HEK293T (cell line): ENCODE results near the gene ABHD12.

ENCODE experiments used
- CTCF ChIA-PET: fragments of 350-600 bp; formaldehyde crosslinking; extraction: SDS; loops from one replicate; lab custom pipeline; 2021; ENCODE audit warnings: antibody characterized with exemption, inconsistent platforms; lab: Yijun Ruan, JAX
- POLR2A ChIA-PET: fragments of 350-600 bp; formaldehyde crosslinking; extraction: SDS; loops from one replicate; lab custom pipeline; 2020; ENCODE audit warnings: antibody characterized with exemption, inconsistent platforms; lab: Yijun Ruan, JAX
- DNase-seq: peaks from one replicate; pipeline ENCODE4 v3.0.0; 2012; ENCODE audit warnings: mixed read lengths; ENCODE audit errors: extremely low spot score
- ARNT ChIP-seq: fragments of 450-650 bp; IDR thresholded peaks from 2 replicates; pipeline ENCODE4 v1.6.1; 2017; ENCODE audit warnings: mild to moderate bottlenecking
- BHLHE40 ChIP-seq: fragments of 450-650 bp; IDR thresholded peaks from 2 replicates; pipeline ENCODE4 v1.6.1; 2016; ENCODE audit warnings: mild to moderate bottlenecking, moderate library complexity, borderline replicate concordance
- CTBP1 ChIP-seq: fragments of 450-650 bp; IDR thresholded peaks from 2 replicates; pipeline ENCODE4 v1.6.1; 2016; ENCODE audit warnings: borderline replicate concordance
- ELF4 ChIP-seq: fragments of 450-650 bp; IDR thresholded peaks from 2 replicates; pipeline ENCODE4 v1.6.1; 2017; ENCODE audit warnings: antibody characterized with exemption
- FOXA1 ChIP-seq: fragments of 450-650 bp; IDR thresholded peaks from 2 replicates; pipeline ENCODE4 v1.6.1; 2016; ENCODE audit warnings: mild to moderate bottlenecking
- FOXK2 ChIP-seq: fragments of 450-650 bp; IDR thresholded peaks from 2 replicates; pipeline ENCODE4 v1.6.1; 2016; ENCODE audit warnings: mild to moderate bottlenecking
- FOXM1 ChIP-seq: fragments of 450-650 bp; IDR thresholded peaks from 2 replicates; pipeline ENCODE4 v1.6.1; 2017; ENCODE audit warnings: mild to moderate bottlenecking, borderline replicate concordance
- HDGF ChIP-seq: fragments of 450-650 bp; IDR thresholded peaks from 2 replicates; pipeline ENCODE4 v1.6.1; 2017; ENCODE audit warnings: antibody characterized with exemption, borderline replicate concordance
- L3MBTL2 ChIP-seq: fragments of 450-650 bp; conservative IDR thresholded peaks from 2 replicates; pipeline ENCODE4 v1.6.1; 2016; ENCODE audit warnings: mild to moderate bottlenecking
- LEF1 ChIP-seq: fragments of 450-650 bp; IDR thresholded peaks from 2 replicates; pipeline ENCODE4 v1.6.1; 2017; ENCODE audit warnings: mild to moderate bottlenecking, borderline replicate concordance
- NFRKB ChIP-seq: fragments of 450-650 bp; IDR thresholded peaks from 2 replicates; pipeline ENCODE4 v1.6.1; 2016; ENCODE audit warnings: mild to moderate bottlenecking, moderate library complexity
- PKNOX1 ChIP-seq: fragments of 450-650 bp; IDR thresholded peaks from 2 replicates; pipeline ENCODE4 v1.6.1; 2016
- SP1 ChIP-seq: fragments of 450-650 bp; IDR thresholded peaks from 2 replicates; pipeline ENCODE4 v1.6.1; 2017
- SUZ12 ChIP-seq: fragments of 450-650 bp; IDR thresholded peaks from 2 replicates; pipeline ENCODE4 v1.6.1; 2016; ENCODE audit warnings: mild to moderate bottlenecking
- TARDBP ChIP-seq: fragments of 450-650 bp; IDR thresholded peaks from 2 replicates; pipeline ENCODE4 v1.6.1; 2016
- ZNF384 ChIP-seq: fragments of 450-650 bp; IDR thresholded peaks from 2 replicates; pipeline ENCODE4 v1.6.1; 2016

ABHD12 gene

GRCh38 chr20:25368526-25368925 lies 22.1 kb downstream of the ABHD12 start:
- ChIA-PET CTCF (no interaction called here), POLR2A (no interaction called here)
- TF ChIP-seq FOXK2 (no peak), FOXM1 (no peak)
- DNase-seq, result no peak

DNA sequence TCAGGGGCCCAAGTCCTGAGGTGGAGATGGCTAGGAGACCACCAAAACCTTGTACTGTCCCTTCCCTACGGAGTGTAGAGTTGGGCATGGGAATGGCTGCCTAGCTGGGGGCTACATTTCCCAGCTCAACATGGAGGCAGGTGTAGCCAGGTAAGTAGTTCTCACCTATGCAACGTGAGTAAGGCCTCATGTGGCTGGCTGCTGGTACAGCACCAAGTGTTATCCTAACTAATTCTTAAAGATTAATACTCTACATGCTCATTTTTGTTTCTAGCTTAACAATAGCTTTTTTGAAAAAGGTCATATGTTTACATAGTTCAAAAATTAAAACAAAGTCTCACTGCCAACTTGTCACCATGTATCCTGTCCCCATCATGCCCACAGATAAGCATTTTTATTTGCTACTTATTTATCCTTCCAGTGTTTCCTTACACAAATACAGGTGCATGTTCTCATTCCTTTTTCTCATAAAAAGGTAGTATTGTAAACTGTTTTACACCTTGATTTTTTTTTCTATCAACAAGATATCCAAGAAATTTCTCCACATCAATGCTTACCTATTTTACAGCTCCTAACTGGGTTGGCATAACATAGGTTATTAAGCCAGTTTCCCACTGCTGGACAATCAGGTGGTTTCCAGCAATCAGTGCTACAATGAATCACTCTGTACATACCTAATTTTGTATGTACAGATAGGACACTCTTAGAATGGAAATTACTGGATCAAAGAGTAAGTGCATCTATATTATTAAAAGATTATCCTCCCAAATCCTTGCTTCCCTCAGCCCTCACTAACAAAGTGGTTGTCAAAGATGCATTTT lies 25.5 kb downstream of the ABHD12 start:
- ChIA-PET POLR2A (no interaction called here), CTCF (no interaction called here)
- TF ChIP-seq FOXM1 (no peak), PKNOX1 (no peak), CTBP1 (no peak), FOXA1 (no peak), SP1 (no peak), BHLHE40 (no peak), ZNF384 (no peak), ELF4 (no peak), SUZ12 (no peak), L3MBTL2 (no peak), NFRKB (no peak), HDGF (no peak)
- DNase-seq, result no peak

GRCh38 chr20:25364180-25364788 lies 26.4 kb downstream of the ABHD12 start:
- ChIA-PET CTCF (no interaction called here), POLR2A (no interaction called here)
- no peak for TF ChIP-seq HDGF
- no peak for TF ChIP-seq L3MBTL2
- no peak for TF ChIP-seq PKNOX1
- TF ChIP-seq CTBP1, result no peak
- no peak for TF ChIP-seq LEF1
- no peak for TF ChIP-seq ELF4
- TF ChIP-seq FOXM1, result no peak
- no peak for TF ChIP-seq ARNT
- no peak for TF ChIP-seq BHLHE40
- TF ChIP-seq ZNF384, result no peak
- no peak for TF ChIP-seq SP1
- TF ChIP-seq TARDBP, result no peak
- no peak for TF ChIP-seq FOXA1
- no peak for TF ChIP-seq NFRKB
- no peak for TF ChIP-seq SUZ12
- no peak for TF ChIP-seq FOXK2
- DNase-seq, result no peak

GRCh38 chr20:25361287-25361683 lies 29.4 kb downstream of the ABHD12 start:
- ChIA-PET CTCF (interaction anchor here (0.7 kb wide), 1 partner anchor 366 kb away, joined by 3 read pairs; no protein-coding TSS in a partner anchor), POLR2A (interaction anchor here (0.7 to 0.8 kb wide), 2 partner anchors 9 to 46 kb away, joined by 3 read pairs; partner anchors contain the start of gene GINS1)
- DNase-seq, result no peak

GRCh38 chr20:25360631-25361286 lies 29.9 kb downstream of the ABHD12 start:
- ChIA-PET CTCF (interaction anchor here (0.7 kb wide), 1 partner anchor 365 kb away, joined by 3 read pairs; no protein-coding TSS in a partner anchor), POLR2A (interaction anchor here (0.7 to 0.8 kb wide), 2 partner anchors 8 to 47 kb away, joined by 3 read pairs; partner anchors contain the start of gene GINS1)
- TF ChIP-seq ELF4 (no peak), L3MBTL2 (no peak)
- DNase-seq, result no peak

More at GRCh38 chr20:25361287-25361683, 29.4 kb downstream of the ABHD12 start:
- TF ChIP-seq TARDBP (no peak), FOXA1 (no peak)

- ChIA-PET CTCF (no interaction called here), POLR2A (no interaction called here)
- TF ChIP-seq PKNOX1 (no peak), LEF1 (no peak), TARDBP (no peak), NFRKB (no peak), SP1 (no peak), BHLHE40 (no peak), ELF4 (no peak)
- no peak for DNase-seq
Observed at GRCh38 chr20:25356271-25356933, 34.2 kb downstream of the ABHD12 start.
